Naive thymus-derived CD4-positive, alpha-beta T cell (primary cell): ENCODE data around the gene LARGE1. TPM values are rescaled to one million over a fixed set of nuclear protein-coding genes. Genes with fewer than 3 reads are reported as not detected.

Experiments
- ATAC-seq: fragments of 150-1000 bp; cut with Tn5 transposase; 2 replicates; pipeline ENCODE4 v1.10.0; 2021; ENCODE audit warnings: mild to moderate bottlenecking, moderate library complexity
- CTCF ChIA-PET: fragments of 350-600 bp; sonication (Branson Sonifier 250); formaldehyde crosslinking; loops from one replicate; lab custom pipeline; 2021; ENCODE audit warnings: antibody characterized with exemption; lab: Charles Lee
- POLR2A ChIA-PET: fragments of 350-600 bp; sonication (Branson Sonifier 250); formaldehyde crosslinking; loops from one replicate; lab custom pipeline; 2021; ENCODE audit warnings: antibody characterized with exemption, inconsistent platforms; lab: Charles Lee
- DNase-seq, 9 donors: peaks; one replicate each; pipeline versions ENCODE4 v3.0.0 to v3.0.0-alpha.2; 2020 to 2022; ENCODE audit warnings: mixed read lengths in 1 of 9
- H3K27ac ChIP-seq: one replicate; pipeline ENCODE4 v1.7.0; 2013; ENCODE audit warnings: mild to moderate bottlenecking, low read depth, low read length, moderate library complexity
- H3K27me3 ChIP-seq, 2 donors: one replicate each; pipeline ENCODE4 v1.7.0; 2013; ENCODE audit warnings: low read length in 2 of 2, mild to moderate bottlenecking in 2 of 2, moderate library complexity in 2 of 2; ENCODE audit not compliant: control insufficient read depth in 2 of 2, insufficient read depth in 2 of 2
- H3K36me3 ChIP-seq, 3 experiments: 1 replicate in 2 of 3; 2 replicates in 1 of 3; pipeline ENCODE4 v1.7.0; 2013; ENCODE audit warnings: low read length in 3 of 3, mild to moderate bottlenecking in 3 of 3, moderate library complexity in 1 of 3; ENCODE audit not compliant: insufficient read depth in 3 of 3, control insufficient read depth in 2 of 3
- H3K4me1 ChIP-seq, 2 donors: one replicate each; pipeline ENCODE4 v1.7.0; 2013; ENCODE audit warnings: low read length in 2 of 2, mild to moderate bottlenecking in 2 of 2, moderate library complexity in 1 of 2; ENCODE audit not compliant: control insufficient read depth in 2 of 2, insufficient read depth in 2 of 2
- H3K4me3 ChIP-seq: 2 replicates; pipeline ENCODE4 v1.7.0; 2013; ENCODE audit warnings: mild to moderate bottlenecking, low read length
- H3K9me3 ChIP-seq, 3 experiments: 1 replicate in 2 of 3; 2 replicates in 1 of 3; pipeline ENCODE4 v1.7.0; 2013; ENCODE audit warnings: low read length in 3 of 3; ENCODE audit not compliant: control insufficient read depth in 2 of 3
- H3K27ac Mint-ChIP-seq, 9 donors: one replicate each; pipeline ENCODE4 v1.8.0; 2020 to 2022; ENCODE audit warnings: mixed read lengths in 9 of 9, mild to moderate bottlenecking in 8 of 9, moderate library complexity in 5 of 9, inconsistent platforms in 2 of 9
- H3K27me3 Mint-ChIP-seq, 5 donors: one replicate each; pipeline ENCODE4 v1.8.0; 2021 to 2022; ENCODE audit warnings: mixed read lengths in 5 of 5, mild to moderate bottlenecking in 1 of 5
- H3K36me3 Mint-ChIP-seq, 5 donors: one replicate each; pipeline ENCODE4 v1.8.0; 2020 to 2022; ENCODE audit warnings: mixed read lengths in 5 of 5, mild to moderate bottlenecking in 3 of 5, inconsistent platforms in 1 of 5
- H3K4me1 Mint-ChIP-seq, 7 donors: one replicate each; pipeline ENCODE4 v1.8.0; 2020 to 2022; ENCODE audit warnings: mixed read lengths in 7 of 7, mild to moderate bottlenecking in 3 of 7, inconsistent platforms in 1 of 7
- H3K4me3 Mint-ChIP-seq, 10 donors: one replicate each; pipeline ENCODE4 v1.8.0; 2020 to 2022; ENCODE audit warnings: mild to moderate bottlenecking in 10 of 10, mixed read lengths in 10 of 10, moderate library complexity in 6 of 10, inconsistent platforms in 2 of 10
- H3K9me3 Mint-ChIP-seq, 11 donors: one replicate each; pipeline ENCODE4 v1.8.0; 2020 to 2022; ENCODE audit warnings: mixed read lengths in 11 of 11, mild to moderate bottlenecking in 4 of 11, inconsistent platforms in 1 of 11, moderate library complexity in 1 of 11
- intact Hi-C, 2 donors: fragments of 100-400 bp; cut with micrococcal nuclease; formaldehyde crosslinking; loops; one replicate each; pipeline ENCODE4 v1.15.1; 2023
- polyA plus RNA-seq, 2 donors: library from polyadenylated mRNA; unstranded; fragments of 300-500 nt; fragmentation: Illumina TruSeq; gene quantifications; one replicate each; pipeline ENCODE4 v1.2.3, GENCODE V29; 2021
- total RNA-seq, 6 experiments: library from RNA in 5 of 6; stranded (reverse) in 5 of 6; gene quantifications; 1 replicate in 5 of 6; 2 replicates in 1 of 6; pipeline ENCODE4 v1.2.3 and lab custom pipeline; 2021 to 2026

Gene LARGE1
- total and polyA plus RNA-seq, 7 experiments from 2014 or later: 2.3 to 4.8 (median 3.0) TPM; not detected in 3

- H3K9me3 ChIP-seq: peaks cover 0 to 6% (median 0%) of the 10 kb centered on the region in 3 experiments
- ChIA-PET POLR2A (no interaction called here), CTCF (no interaction called here)
- Mint-ChIP-seq H3K27me3 (peaks cover 0 to 3% (median 0%) of the 10 kb centered on the region in 5 donors), H3K4me3 (no peak overlapping the region), H3K36me3 (no peaks in the 10 kb centered on the region), H3K4me1 (no peaks in the 10 kb centered on the region), H3K27ac (no peak overlapping the region), H3K9me3 (peaks cover 3 to 58% (median 21%) of the 10 kb centered on the region in 11 donors)
- H3K4me3 ChIP-seq: no peak overlapping the region
- intact Hi-C loops: no loop called here
- no peaks in the 10 kb centered on the region for H3K36me3 ChIP-seq
- H3K27me3 ChIP-seq: no peaks in the 10 kb centered on the region
- DNase-seq: no peak
- H3K4me1 ChIP-seq: no peaks in the 10 kb centered on the region
- ATAC-seq: no peak
- H3K27ac ChIP-seq: no peak overlapping the region
These were observed 266.7 kb downstream of the LARGE1 start for GRCh38 chr22:33653532-33654063.

- intact Hi-C loops: no loop called here
- no peaks in the 10 kb centered on the region for H3K36me3 ChIP-seq
- Mint-ChIP-seq H3K9me3 (peaks cover 3 to 62% (median 19%) of the 10 kb centered on the region in 11 donors), H3K4me3 (no peak overlapping the region), H3K27me3 (no peaks in the 10 kb centered on the region), H3K4me1 (no peaks in the 10 kb centered on the region), H3K27ac (no peak overlapping the region), H3K36me3 (peaks cover 0 to 4% (median 0%) of the 10 kb centered on the region in 5 donors)
- ATAC-seq (no peak), DNase-seq (no peak)
- no peaks in the 10 kb centered on the region for H3K27me3 ChIP-seq
- no peaks in the 10 kb centered on the region for H3K4me1 ChIP-seq
- CTCF ChIA-PET: interaction anchor here (0.6 kb wide), 1 partner anchor 70 kb away, joined by 4 read pairs; no protein-coding TSS in a partner anchor
- H3K27ac ChIP-seq: no peak overlapping the region
- H3K4me3 ChIP-seq: no peak overlapping the region
- H3K9me3 ChIP-seq: peaks cover 0 to 5% (median 0%) of the 10 kb centered on the region in 3 experiments
- POLR2A ChIA-PET: no interaction called here
These were observed 267.7 kb downstream of the LARGE1 start for GRCh38 chr22:33652615-33653014.

- H3K4me1 ChIP-seq: no peaks in the 10 kb centered on the region
- no peak for DNase-seq
- H3K9me3 ChIP-seq: no peaks in the 10 kb centered on the region
- CTCF ChIA-PET: no interaction called here
- Mint-ChIP-seq H3K9me3 (peaks cover 6 to 49% (median 15%) of the 10 kb centered on the region in 11 donors), H3K4me1 (no peaks in the 10 kb centered on the region), H3K27me3 (no peaks in the 10 kb centered on the region), H3K36me3 (peaks cover 0 to 4% (median 0%) of the 10 kb centered on the region in 5 donors), H3K4me3 (no peak overlapping the region), H3K27ac (no peak overlapping the region)
- H3K4me3 ChIP-seq: no peak overlapping the region
- POLR2A ChIA-PET: no interaction called here
- no peaks in the 10 kb centered on the region for H3K27me3 ChIP-seq
- no peak for ATAC-seq
- no peaks in the 10 kb centered on the region for H3K36me3 ChIP-seq
- no peak overlapping the region for H3K27ac ChIP-seq
- intact Hi-C loops: no loop called here
These were observed 270.0 kb downstream of the LARGE1 start for GRCh38 chr22:33650244-33650643.

GRCh38 chr22:33648478-33648877, 271.8 kb downstream of the LARGE1 start:
- H3K9me3 ChIP-seq: no peaks in the 10 kb centered on the region
- Mint-ChIP-seq H3K4me3 (no peak overlapping the region), H3K27me3 (no peaks in the 10 kb centered on the region), H3K27ac (no peak overlapping the region), H3K9me3 (peaks cover 3 to 60% (median 14%) of the 10 kb centered on the region in 11 donors), H3K4me1 (no peaks in the 10 kb centered on the region), H3K36me3 (peaks cover 0 to 4% (median 0%) of the 10 kb centered on the region in 5 donors)
- ChIA-PET POLR2A (no interaction called here), CTCF (no interaction called here)
- no peak overlapping the region for H3K4me3 ChIP-seq
- no peak for ATAC-seq
- H3K36me3 ChIP-seq: no peaks in the 10 kb centered on the region
- no peaks in the 10 kb centered on the region for H3K4me1 ChIP-seq
- no peak overlapping the region for H3K27ac ChIP-seq
- intact Hi-C loops: no loop called here
- no peak for DNase-seq
- H3K27me3 ChIP-seq: no peaks in the 10 kb centered on the region

- POLR2A ChIA-PET: no interaction called here
These were observed 279.4 kb downstream of the LARGE1 start for GRCh38 chr22:33640900-33641299.

GRCh38 chr22:33639588-33640254, 280.6 kb downstream of the LARGE1 start:
- Histone ChIP-seq H3K4me3 (no peak overlapping the region), H3K9me3 (no peaks in the 10 kb centered on the region), H3K27me3 (no peaks in the 10 kb centered on the region), H3K36me3 (no peaks in the 10 kb centered on the region), H3K4me1 (no peaks in the 10 kb centered on the region), H3K27ac (no peak overlapping the region)
- ATAC-seq (no peak), DNase-seq (no peak)
- ChIA-PET POLR2A (no interaction called here), CTCF (no interaction called here)
- Mint-ChIP-seq H3K27me3 (peaks cover 0 to 4% (median 0%) of the 10 kb centered on the region in 5 donors), H3K4me1 (no peaks in the 10 kb centered on the region), H3K36me3 (no peaks in the 10 kb centered on the region), H3K4me3 (no peak overlapping the region), H3K27ac (no peak overlapping the region), H3K9me3 (peaks cover 2 to 43% (median 13%) of the 10 kb centered on the region in 11 donors)
- intact Hi-C loops: no loop called here

More at GRCh38 chr22:33640900-33641299, 279.4 kb downstream of the LARGE1 start:
- Mint-ChIP-seq H3K4me1 (no peaks in the 10 kb centered on the region), H3K9me3 (peaks cover 6 to 53% (median 15%) of the 10 kb centered on the region in 11 donors), H3K27me3 (peaks cover 0 to 4% (median 0%) of the 10 kb centered on the region in 5 donors), H3K36me3 (no peaks in the 10 kb centered on the region), H3K27ac (no peak overlapping the region), H3K4me3 (no peak overlapping the region)
- intact Hi-C loops: no loop called here
- Histone ChIP-seq H3K4me3 (no peak overlapping the region), H3K27me3 (no peaks in the 10 kb centered on the region), H3K27ac (no peak overlapping the region), H3K36me3 (no peaks in the 10 kb centered on the region), H3K4me1 (no peaks in the 10 kb centered on the region), H3K9me3 (no peaks in the 10 kb centered on the region)
- CTCF ChIA-PET: no interaction called here
- DNase-seq (no peak), ATAC-seq (no peak)

- ATAC-seq: no peak
These were observed 284.5 kb downstream of the LARGE1 start for GRCh38 chr22:33635766-33636165.

More at GRCh38 chr22:33635766-33636165, 284.5 kb downstream of the LARGE1 start:
- peaks cover 0 to 4% (median 0%) of the 10 kb centered on the region in 5 donors for H3K27me3 Mint-ChIP-seq
- no peaks in the 10 kb centered on the region for H3K4me1 Mint-ChIP-seq
- CTCF ChIA-PET: no interaction called here
- Histone ChIP-seq H3K4me1 (no peaks in the 10 kb centered on the region), H3K27ac (no peak overlapping the region), H3K9me3 (no peaks in the 10 kb centered on the region), H3K27me3 (no peaks in the 10 kb centered on the region), H3K36me3 (no peaks in the 10 kb centered on the region), H3K4me3 (no peak overlapping the region)
- no peaks in the 10 kb centered on the region for H3K36me3 Mint-ChIP-seq
- POLR2A ChIA-PET: no interaction called here
- H3K4me3 Mint-ChIP-seq: no peak overlapping the region
- no peak overlapping the region for H3K27ac Mint-ChIP-seq
- DNase-seq: no peak
- intact Hi-C loops: no loop called here
- peaks cover 2 to 36% (median 10%) of the 10 kb centered on the region in 11 donors for H3K9me3 Mint-ChIP-seq
